HG03045 (cell line): ENCODE results near the gene HMGN3.

Experiments used
- ATAC-seq: cut with Tn5 transposase; IDR thresholded peaks from one replicate; pipeline ENCODE4 v1.9.1; 2021; ENCODE audit warnings: mild to moderate bottlenecking, moderate library complexity; ENCODE audit not compliant: unreplicated experiment

Gene HMGN3

GRCh38 chr6:79188107-79188506 lies 46.4 kb downstream of the HMGN3 start:
- no peak for ATAC-seq

DNA sequence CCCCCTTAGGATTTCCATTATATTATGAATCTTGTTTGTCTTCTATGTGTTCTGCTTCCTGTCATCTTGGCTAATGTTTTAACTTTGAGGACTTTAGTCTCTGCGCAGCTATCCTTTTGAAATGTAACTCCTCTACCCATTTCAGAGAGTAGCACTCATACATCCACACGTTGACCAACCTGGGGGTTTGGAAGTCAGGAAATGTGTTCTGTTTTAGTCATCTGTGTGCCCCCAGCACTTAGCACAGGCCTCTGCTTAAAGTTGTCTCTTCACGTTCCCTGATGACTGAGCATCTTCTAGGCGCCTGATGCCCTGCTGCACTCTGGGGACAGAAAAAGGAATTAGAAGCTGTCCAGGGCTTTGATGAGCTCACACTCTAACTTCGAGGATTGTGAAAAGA lies 47.9 kb downstream of the HMGN3 start:
- no peak for ATAC-seq

- no peak for ATAC-seq
Measured at GRCh38 chr6:79184641-79185040, 49.8 kb downstream of the HMGN3 start.

GRCh38 chr6:79184086-79184485 lies 50.4 kb downstream of the HMGN3 start:
- no peak for ATAC-seq

GRCh38 chr6:79180052-79180451 lies 54.4 kb downstream of the HMGN3 start:
- ATAC-seq, result no peak

- no peak for ATAC-seq
Measured at GRCh38 chr6:79173378-79173777, 61.1 kb downstream of the HMGN3 start.

GRCh38 chr6:79170959-79171358 lies 63.5 kb downstream of the HMGN3 start:
- ATAC-seq, result no peak

GRCh38 chr6:79170431-79170830 lies 64.1 kb downstream of the HMGN3 start:
- no peak for ATAC-seq

DNA sequence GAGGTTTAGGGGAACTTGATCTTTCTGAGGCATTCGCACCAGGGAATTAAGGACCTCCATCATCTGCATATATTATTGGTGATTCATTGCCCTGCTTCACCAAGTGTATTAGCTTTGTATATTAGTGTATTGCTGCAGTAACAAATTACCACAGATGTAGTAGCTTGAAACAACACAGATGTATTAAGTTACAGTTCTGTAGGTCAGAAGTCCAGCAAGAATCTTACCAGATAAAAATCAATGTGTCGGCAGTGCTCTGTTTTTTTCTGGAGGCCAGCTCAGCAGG lies 65.8 kb downstream of the HMGN3 start:
- ATAC-seq, result no peak

DNA sequence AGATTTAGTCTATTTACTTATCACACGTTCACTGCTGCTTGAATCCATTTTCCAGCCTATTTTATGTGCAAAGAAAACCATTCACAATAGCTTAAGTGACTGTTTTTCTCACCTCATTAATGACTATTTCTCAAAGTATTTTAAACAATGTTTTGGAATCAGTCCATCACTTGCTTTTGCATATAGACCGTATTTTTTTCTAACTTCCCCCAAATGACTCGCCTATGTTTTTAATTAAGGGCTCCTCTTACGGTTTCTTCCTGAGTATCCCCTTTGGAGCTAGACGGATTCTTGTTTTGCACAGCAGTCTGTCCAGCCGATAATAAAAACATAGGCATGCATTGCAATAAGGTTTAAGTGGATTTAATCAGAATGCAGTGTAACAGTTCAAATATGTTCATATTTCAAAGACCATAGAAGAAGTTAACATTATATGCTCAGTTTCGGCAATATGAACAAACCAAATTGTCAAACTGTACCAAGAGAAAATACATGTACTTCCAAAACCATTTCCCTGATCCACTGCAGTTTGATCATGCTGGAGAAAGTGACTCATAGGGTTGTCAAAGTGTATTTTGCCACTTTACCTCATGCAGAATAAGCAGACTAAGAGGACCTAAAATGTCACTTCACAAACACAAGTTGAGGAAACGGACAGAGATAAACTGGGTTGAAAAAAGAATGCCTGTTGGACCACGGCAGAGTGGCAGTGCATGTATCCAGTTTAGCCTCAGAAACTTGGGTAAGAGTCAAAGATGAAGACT lies 66.4 kb downstream of the HMGN3 start:
- no peak for ATAC-seq

DNA sequence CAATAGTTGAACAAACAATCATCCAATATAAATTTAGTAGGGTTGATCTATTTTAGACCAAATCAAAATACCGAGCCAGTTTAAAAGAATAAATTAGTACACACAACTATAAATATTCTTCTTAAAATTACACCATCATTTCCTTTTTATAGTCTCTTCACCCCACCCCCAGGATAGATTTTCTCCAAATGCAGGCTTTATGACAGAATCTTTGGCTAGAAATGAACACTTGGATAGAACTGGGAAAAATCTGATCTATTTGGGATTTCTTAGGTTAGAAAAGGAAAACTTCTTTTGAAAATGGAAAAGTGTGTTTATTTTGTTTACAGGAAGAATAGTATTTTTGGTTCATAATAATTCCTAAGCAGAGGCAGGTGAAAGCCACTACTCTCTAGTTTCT lies 74.6 kb downstream of the HMGN3 start:
- no peak for ATAC-seq

- ATAC-seq, result no peak
Measured at GRCh38 chr6:79158856-79159516, 75.5 kb downstream of the HMGN3 start.

GRCh38 chr6:79157961-79158644 lies 76.4 kb downstream of the HMGN3 start:
- no peak for ATAC-seq

- no peak for ATAC-seq
Measured at GRCh38 chr6:79152269-79152737, 82.2 kb downstream of the HMGN3 start.
